Endothelial cell of umbilical vein (primary cell): ENCODE data around the gene MICAL3.

Experiments
- CTCF ChIP-seq, 2 donors: IDR thresholded peaks; 1 replicate in 1 of 2; 2 replicates in 1 of 2; pipeline ENCODE4 v1.5.1; 2011; ENCODE audit warnings: low read length in 2 of 2, mild to moderate bottlenecking in 2 of 2, moderate library complexity in 2 of 2, control low read depth in 1 of 2, inconsistent platforms in 1 of 2, low read depth in 1 of 2; ENCODE audit not compliant: insufficient read depth in 1 of 2; ENCODE audit errors: extremely low read depth in 1 of 2
- MAX ChIP-seq: IDR thresholded peaks from 2 replicates; pipeline ENCODE4 v1.6.1; 2011; ENCODE audit not compliant: insufficient read depth, insufficient read length
- POLR2A ChIP-seq: IDR thresholded peaks from 2 replicates; pipeline ENCODE4 v1.6.1; 2012; ENCODE audit warnings: low read depth, mild to moderate bottlenecking, control low read depth, low read length

- TF ChIP-seq CTCF (IDR thresholded peaks at IDR 0.05; ENCODE audit: extremely low read depth in 1 of 2, insufficient read depth in 1 of 2, low read depth in 1 of 2, low read length in 2 of 2), result no peak
- no peak for TF ChIP-seq POLR2A
- no peak for TF ChIP-seq MAX
Measured at GRCh38 chr22:17884893-17885292, 139.5 kb downstream of the MICAL3 start.
